ENCODE results near the gene GLI3. TPM values are rescaled to one million over a fixed set of nuclear protein-coding genes. Genes with fewer than 3 reads are reported as not detected.

GLI3 gene
- total RNA-seq, 1 donor from 2014 or later: 9.0 TPM

DNA sequence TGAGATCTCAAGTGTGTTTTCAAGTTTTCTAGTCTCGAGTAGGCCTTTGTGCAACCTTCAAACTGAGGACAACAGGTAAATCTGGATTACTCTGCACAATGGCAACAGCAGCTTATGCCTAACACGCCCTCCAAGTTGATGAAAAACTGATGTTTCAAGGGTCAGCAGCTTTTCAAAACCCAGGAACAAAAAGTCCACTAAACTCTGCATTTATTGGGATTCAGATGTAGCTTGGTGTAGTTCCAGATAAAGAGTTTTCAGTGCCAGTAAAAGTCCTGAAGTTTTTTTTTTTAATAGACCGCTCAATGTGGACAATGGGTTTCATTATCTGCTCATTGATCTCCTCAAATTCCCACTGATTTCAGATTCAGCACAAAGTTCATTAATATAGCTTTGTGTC lies 259.3 kb downstream of the GLI3 start:
- Mint-ChIP-seq H3K36me3 (ENCODE audit: insufficient read depth) (no peaks in the 10 kb centered on the region), H3K27me3 (peaks cover 64% of the 10 kb centered on the region), H3K4me3 (ENCODE audit: low read depth) (no peak overlapping the region), H3K27ac (no peak overlapping the region), H3K4me1 (ENCODE audit: low read depth) (no peaks in the 10 kb centered on the region), H3K9me3 (ENCODE audit: low read depth) (no peaks in the 10 kb centered on the region)
- TF ChIP-seq, protein P1, sequence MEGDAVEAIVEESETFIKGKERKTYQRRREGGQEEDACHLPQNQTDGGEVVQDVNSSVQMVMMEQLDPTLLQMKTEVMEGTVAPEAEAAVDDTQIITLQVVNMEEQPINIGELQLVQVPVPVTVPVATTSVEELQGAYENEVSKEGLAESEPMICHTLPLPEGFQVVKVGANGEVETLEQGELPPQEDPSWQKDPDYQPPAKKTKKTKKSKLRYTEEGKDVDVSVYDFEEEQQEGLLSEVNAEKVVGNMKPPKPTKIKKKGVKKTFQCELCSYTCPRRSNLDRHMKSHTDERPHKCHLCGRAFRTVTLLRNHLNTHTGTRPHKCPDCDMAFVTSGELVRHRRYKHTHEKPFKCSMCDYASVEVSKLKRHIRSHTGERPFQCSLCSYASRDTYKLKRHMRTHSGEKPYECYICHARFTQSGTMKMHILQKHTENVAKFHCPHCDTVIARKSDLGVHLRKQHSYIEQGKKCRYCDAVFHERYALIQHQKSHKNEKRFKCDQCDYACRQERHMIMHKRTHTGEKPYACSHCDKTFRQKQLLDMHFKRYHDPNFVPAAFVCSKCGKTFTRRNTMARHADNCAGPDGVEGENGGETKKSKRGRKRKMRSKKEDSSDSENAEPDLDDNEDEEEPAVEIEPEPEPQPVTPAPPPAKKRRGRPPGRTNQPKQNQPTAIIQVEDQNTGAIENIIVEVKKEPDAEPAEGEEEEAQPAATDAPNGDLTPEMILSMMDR (IDR thresholded peaks at IDR 0.05; ENCODE audit: unreplicated experiment): no peak
- DNase-seq (ENCODE audit: low spot score, unreplicated experiment): no peak

DNA sequence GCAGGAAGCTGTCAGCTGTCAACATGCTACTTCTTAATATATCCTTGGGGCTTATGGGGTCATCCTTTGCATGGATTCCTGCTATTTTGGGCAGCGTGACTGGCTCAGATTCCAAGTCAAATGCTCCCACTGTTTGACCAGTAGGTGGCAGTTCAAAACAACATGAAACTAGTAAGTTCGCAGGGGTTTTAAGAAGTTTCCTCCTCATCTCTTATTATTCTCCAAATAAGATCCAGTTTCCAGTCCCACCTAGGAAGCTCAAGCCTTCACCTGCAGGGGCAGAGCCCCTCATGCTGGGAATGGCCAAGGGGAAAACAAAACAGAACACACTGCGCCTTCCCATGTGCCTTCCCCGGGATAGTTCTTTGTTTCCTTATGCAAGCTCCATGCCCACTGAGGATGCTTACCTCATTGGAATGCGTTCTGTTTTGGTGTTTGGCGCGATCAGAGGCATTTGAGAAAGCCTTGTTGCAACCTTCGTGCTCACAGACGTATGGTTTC lies 259.8 kb downstream of the GLI3 start:
- H3K36me3 Mint-ChIP-seq (ENCODE audit: insufficient read depth): no peaks in the 10 kb centered on the region

DNA sequence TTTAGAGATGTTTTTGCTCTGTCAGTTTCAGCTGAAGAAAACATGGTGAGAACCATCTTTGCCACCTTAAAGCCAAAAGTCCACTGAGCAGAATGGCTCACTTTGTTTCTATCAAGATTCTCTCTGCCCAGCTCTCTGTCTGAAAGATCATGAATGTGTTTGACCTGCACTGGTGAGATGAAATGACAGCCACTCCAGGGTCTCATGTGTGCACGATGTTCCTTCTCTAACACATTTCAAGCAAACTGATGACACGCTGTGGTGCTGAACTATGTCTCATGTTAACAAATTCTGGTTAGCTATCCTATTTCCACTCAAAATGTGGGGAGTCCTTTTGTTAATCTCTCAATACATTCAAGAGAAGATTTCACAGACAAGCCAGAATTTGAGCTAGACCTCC lies 260.6 kb downstream of the GLI3 start:
- H3K4me1 Mint-ChIP-seq (ENCODE audit: low read depth): no peaks in the 10 kb centered on the region

More for the DNA sequence above, 259.8 kb downstream of the GLI3 start:
- TF ChIP-seq, protein P1 (IDR thresholded peaks at IDR 0.05; ENCODE audit: unreplicated experiment): peak; percentile 78
- Mint-ChIP-seq H3K4me1 (ENCODE audit: low read depth) (no peaks in the 10 kb centered on the region), H3K27me3 (peaks cover 67% of the 10 kb centered on the region), H3K4me3 (ENCODE audit: low read depth) (no peak overlapping the region), H3K27ac (no peak overlapping the region), H3K9me3 (ENCODE audit: low read depth) (no peaks in the 10 kb centered on the region)
- no peak for DNase-seq (ENCODE audit: low spot score, unreplicated experiment)

DNA sequence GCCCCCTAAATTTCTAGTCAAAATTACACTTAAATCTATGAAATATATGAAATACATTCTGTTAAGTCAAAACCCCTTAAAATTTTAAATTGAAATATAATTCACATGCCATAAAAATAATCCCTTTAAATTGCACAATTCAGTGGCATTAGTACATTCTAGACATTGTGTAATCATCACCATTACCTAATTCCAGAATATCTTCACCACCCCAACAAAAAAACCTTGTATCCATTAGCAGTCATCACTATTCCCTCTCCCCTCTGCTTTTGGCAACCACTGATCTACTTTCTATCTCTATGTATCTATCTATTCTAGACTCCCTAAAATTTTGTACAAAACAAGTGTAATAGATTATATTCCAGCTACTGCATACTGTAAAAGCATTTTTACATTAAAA lies 261.2 kb downstream of the GLI3 start:
- H3K9me3 Mint-ChIP-seq (ENCODE audit: low read depth): no peaks in the 10 kb centered on the region
- H3K27me3 Mint-ChIP-seq: peaks cover 64% of the 10 kb centered on the region
- DNase-seq (ENCODE audit: low spot score, unreplicated experiment): no peak
- TF ChIP-seq, protein P1 (IDR thresholded peaks at IDR 0.05; ENCODE audit: unreplicated experiment): no peak
- no peak overlapping the region for H3K27ac Mint-ChIP-seq
- H3K4me1 Mint-ChIP-seq (ENCODE audit: low read depth): no peaks in the 10 kb centered on the region
- H3K4me3 Mint-ChIP-seq (ENCODE audit: low read depth): no peak overlapping the region
- H3K36me3 Mint-ChIP-seq (ENCODE audit: insufficient read depth): no peaks in the 10 kb centered on the region

More for the DNA sequence above, 260.6 kb downstream of the GLI3 start:
- TF ChIP-seq, protein P1 (IDR thresholded peaks at IDR 0.05; ENCODE audit: unreplicated experiment): no peak
- Mint-ChIP-seq H3K36me3 (ENCODE audit: insufficient read depth) (no peaks in the 10 kb centered on the region), H3K27ac (no peak overlapping the region), H3K27me3 (peaks cover 65% of the 10 kb centered on the region), H3K4me3 (ENCODE audit: low read depth) (no peak overlapping the region), H3K9me3 (ENCODE audit: low read depth) (no peaks in the 10 kb centered on the region)
- DNase-seq (ENCODE audit: low spot score, unreplicated experiment): no peak

DNA sequence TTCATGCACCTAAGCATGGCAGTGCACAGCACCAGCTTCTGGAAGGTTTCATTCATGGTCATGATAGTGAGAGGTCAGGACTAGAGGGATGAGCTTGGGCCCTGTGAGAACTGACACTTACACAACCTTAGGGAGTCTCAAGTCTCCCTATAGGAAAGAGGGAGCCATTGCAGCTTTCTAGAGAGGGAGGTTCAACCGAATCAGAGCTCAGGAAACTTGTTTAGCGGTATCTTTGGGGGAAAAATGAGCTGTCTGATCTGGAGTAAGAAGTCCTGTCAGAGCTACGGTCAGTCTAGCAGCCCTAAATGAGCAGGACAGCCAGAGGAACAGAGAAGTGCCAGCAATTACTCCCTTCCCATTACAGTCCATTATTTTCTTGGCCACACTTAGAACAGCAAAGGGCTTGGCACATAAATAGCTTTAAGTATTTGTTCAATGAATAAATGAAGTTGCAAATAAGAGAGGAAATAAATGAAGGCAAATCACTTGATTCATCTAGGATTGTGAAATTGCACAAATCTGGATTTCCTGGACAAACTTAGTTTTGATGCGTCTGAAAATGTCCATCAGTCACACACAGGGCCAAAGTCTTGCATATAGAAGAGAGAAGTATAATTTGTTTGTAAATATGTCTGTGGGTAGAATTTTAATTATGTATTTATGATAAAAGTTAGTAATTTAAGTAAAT lies 262.0 kb downstream of the GLI3 start:
- H3K36me3 Mint-ChIP-seq (ENCODE audit: insufficient read depth): no peaks in the 10 kb centered on the region
- DNase-seq (ENCODE audit: low spot score, unreplicated experiment): no peak
- TF ChIP-seq, protein P1 (IDR thresholded peaks at IDR 0.05; ENCODE audit: unreplicated experiment): no peak
- H3K4me1 Mint-ChIP-seq (ENCODE audit: low read depth): no peaks in the 10 kb centered on the region
- no peak overlapping the region for H3K4me3 Mint-ChIP-seq (ENCODE audit: low read depth)
- H3K9me3 Mint-ChIP-seq (ENCODE audit: low read depth): no peaks in the 10 kb centered on the region
- peaks cover 55% of the 10 kb centered on the region for H3K27me3 Mint-ChIP-seq
- H3K27ac Mint-ChIP-seq: no peak overlapping the region
